Osteoblast (primary cell): Measurements from ENCODE around the gene TFAP2A. TPM values are rescaled to one million over a fixed set of nuclear protein-coding genes. Genes with fewer than 3 reads are reported as not detected.
A peak's percentile ranks its signal among the peaks of the same experiment; 100 is the strongest.

ENCODE experiments used
- DNase-seq: peaks from one replicate; pipeline ENCODE4 v3.0.0; 2011; ENCODE audit warnings: low spot score, mixed read lengths; ENCODE audit not compliant: insufficient read length; ENCODE audit errors: missing footprints
- H2AFZ ChIP-seq: 2 replicates; pipeline ENCODE4 v1.6.0; 2011; ENCODE audit warnings: mild to moderate bottlenecking, low read length
- H3K27ac ChIP-seq: 2 replicates; pipeline ENCODE4 v1.5.1; 2011; ENCODE audit warnings: mild to moderate bottlenecking, low read depth, low read length, moderate library complexity
- H3K27me3 ChIP-seq: 2 replicates; pipeline ENCODE4 v1.6.0; 2012; ENCODE audit warnings: mild to moderate bottlenecking, control low read depth, inconsistent platforms, low read length, moderate library complexity; ENCODE audit not compliant: insufficient read depth
- H3K36me3 ChIP-seq: 2 replicates; pipeline ENCODE4 v1.5.1; 2011; ENCODE audit warnings: mild to moderate bottlenecking, low read length, control low read depth, moderate library complexity; ENCODE audit not compliant: insufficient read depth
- H3K4me1 ChIP-seq: 2 replicates; pipeline ENCODE4 v1.5.1; 2011; ENCODE audit warnings: mild to moderate bottlenecking, low read length, control low read depth, moderate library complexity; ENCODE audit not compliant: insufficient read depth
- H3K4me2 ChIP-seq: 2 replicates; pipeline ENCODE4 v1.6.0; 2011; ENCODE audit warnings: mild to moderate bottlenecking, low read length; ENCODE audit not compliant: insufficient read depth
- H3K4me3 ChIP-seq: fragments of 200-600 bp; sonication (generic); 3 replicates; pipeline ENCODE4 v1.5.1; 2012; ENCODE audit warnings: mild to moderate bottlenecking, low read length, inconsistent platforms; ENCODE audit not compliant: insufficient read depth
- H3K79me2 ChIP-seq: 2 replicates; pipeline ENCODE4 v1.6.0; 2012; ENCODE audit warnings: mild to moderate bottlenecking, low read length, control low read depth, inconsistent platforms; ENCODE audit not compliant: insufficient read depth
- H3K9me3 ChIP-seq: 2 replicates; pipeline ENCODE4 v1.5.1; 2011; ENCODE audit warnings: low read depth, low read length, control low read depth
- H4K20me1 ChIP-seq: 2 replicates; pipeline ENCODE4 v1.6.0; 2012; ENCODE audit warnings: mild to moderate bottlenecking, low read length, control low read depth; ENCODE audit not compliant: insufficient read depth
- CTCF ChIP-seq: IDR thresholded peaks from 2 replicates; pipeline ENCODE4 v1.5.1; 2011; ENCODE audit warnings: mild to moderate bottlenecking, low read depth, low read length, moderate library complexity; ENCODE audit errors: extremely low read depth
- total RNA-seq: library from RNA; depleted of rRNA; stranded (reverse); fragments of >200 nt; gene quantifications from 2 replicates; pipeline ENCODE4 v1.2.3, GENCODE V29; 2012

TFAP2A gene
- total RNA-seq, 1 donor, result 0.36 TPM

- Histone ChIP-seq H3K9me3 (no peaks in the 10 kb centered on the region), H3K27me3 (peaks cover 37% of the 10 kb centered on the region), H2AFZ (peak overlapping the region; percentile 93), H4K20me1 (no peaks in the 10 kb centered on the region), H3K36me3 (no peaks in the 10 kb centered on the region), H3K27ac (peak overlapping the region; percentile 27), H3K79me2 (no peaks in the 10 kb centered on the region), H3K4me2 (peak overlapping the region; percentile 83), H3K4me3 (peak overlapping the region; percentile 71), H3K4me1 (no peaks in the 10 kb centered on the region)
- no peak for TF ChIP-seq CTCF
- DNase-seq, result no peak
These were observed 12.0 kb upstream of the TFAP2A start for GRCh38 chr6:10426781-10427279.

GRCh38 chr6:10425975-10426780 lies 11.3 kb upstream of the TFAP2A start:
- Histone ChIP-seq H3K79me2 (no peaks in the 10 kb centered on the region), H3K4me2 (peak overlapping the region; percentile 83), H3K4me1 (no peaks in the 10 kb centered on the region), H2AFZ (peak overlapping the region; percentile 93), H3K36me3 (no peaks in the 10 kb centered on the region), H3K27me3 (peaks cover 43% of the 10 kb centered on the region), H4K20me1 (no peaks in the 10 kb centered on the region), H3K4me3 (peak overlapping the region; percentile 71), H3K9me3 (no peaks in the 10 kb centered on the region), H3K27ac (peak overlapping the region; percentile 27)
- TF ChIP-seq CTCF, result no peak
- peak; percentile 93 for DNase-seq

GRCh38 chr6:10425176-10425974 lies 10.5 kb upstream of the TFAP2A start:
- Histone ChIP-seq H3K9me3 (no peaks in the 10 kb centered on the region), H3K4me2 (peak overlapping the region; percentile 83), H3K4me1 (no peaks in the 10 kb centered on the region), H3K36me3 (no peaks in the 10 kb centered on the region), H3K4me3 (peak overlapping the region; percentile 71), H2AFZ (peak overlapping the region; percentile 93), H3K27me3 (peaks cover 51% of the 10 kb centered on the region), H3K79me2 (no peaks in the 10 kb centered on the region), H4K20me1 (no peaks in the 10 kb centered on the region), H3K27ac (no peak overlapping the region)
- DNase-seq, result no peak
- no peak for TF ChIP-seq CTCF

GRCh38 chr6:10424040-10424439 lies 9.2 kb upstream of the TFAP2A start:
- Histone ChIP-seq H3K9me3 (no peaks in the 10 kb centered on the region), H3K27ac (no peak overlapping the region), H3K27me3 (peaks cover 65% of the 10 kb centered on the region), H3K79me2 (no peaks in the 10 kb centered on the region), H3K4me2 (no peak overlapping the region), H3K36me3 (no peaks in the 10 kb centered on the region), H3K4me1 (no peaks in the 10 kb centered on the region), H3K4me3 (no peak overlapping the region), H2AFZ (no peak overlapping the region), H4K20me1 (no peaks in the 10 kb centered on the region)
- TF ChIP-seq CTCF, result peak; percentile 23
- no peak for DNase-seq
